Measurements from ENCODE around the gene NFIB. TPM values are rescaled to one million over a fixed set of nuclear protein-coding genes. Genes with fewer than 3 reads are reported as not detected.

The NFIB gene
- total and polyA plus RNA-seq, 2 donors (not counting 3 experiments of a cell fraction or from before 2014, with no cell fraction given), result 26.4 to 174 TPM

- POLR2A ChIA-PET, result no interaction called here
- no peaks in the 10 kb centered on the region for H3K79me2 ChIP-seq (ENCODE audit: control insufficient read depth, insufficient read depth, low read length)
- H3K27ac ChIP-seq (ENCODE audit: insufficient read depth, low read depth, low read length), result no peak overlapping the region
- TF ChIP-seq GATA2 (IDR thresholded peaks at IDR 0.05; ENCODE audit: insufficient read depth, insufficient read length, low read depth, low read length) (no peak), FOS (IDR thresholded peaks at IDR 0.05; ENCODE audit: borderline replicate concordance, insufficient read depth, low read length) (no peak), JUN (IDR thresholded peaks at IDR 0.05; ENCODE audit: borderline replicate concordance, insufficient read depth, insufficient read length, low read depth) (no peak), CTCF (IDR thresholded peaks at IDR 0.05; ENCODE audit: extremely low read depth in 1 of 2, insufficient read depth in 1 of 2, low read depth in 1 of 2, low read length in 2 of 2) (no peak), POLR2AphosphoS5 (IDR thresholded peaks at IDR 0.05; ENCODE audit: insufficient read depth, low read depth, low read length) (no peak), MYC (IDR thresholded peaks at IDR 0.05; ENCODE audit: low read depth, low read length) (no peak), POLR2A (IDR thresholded peaks at IDR 0.05; ENCODE audit: low read depth, low read length) (no peak), MAX (IDR thresholded peaks at IDR 0.05; ENCODE audit: insufficient read depth, insufficient read length) (no peak), EZH2 (IDR thresholded peaks at IDR 0.05; ENCODE audit: borderline replicate concordance, low read depth, low read length, severe bottlenecking) (no peak)
- no peak for DNase-seq (ENCODE audit: low read depth, low spot score)
- dilution Hi-C loops (cut with MboI; ENCODE audit: extremely low pct_ligation_motif_present, low sequenced_read_pairs) (no loop called here), intact Hi-C loops (cut with micrococcal nuclease) (no loop called here)
- H2AFZ ChIP-seq (ENCODE audit: low read depth, low read length), result no peak overlapping the region
- no peak overlapping the region for H3K9ac ChIP-seq (replicated peaks; ENCODE audit: extremely low read depth, insufficient read depth, low read length)
- H3K36me3 ChIP-seq (ENCODE audit: control insufficient read depth in 2 of 2, extremely low read depth in 1 of 2, insufficient read depth in 2 of 2, low read length in 2 of 2), result peaks cover 0 to 3% of the 10 kb centered on the region in 2 experiments
- no peaks in the 10 kb centered on the region for H4K20me1 ChIP-seq (replicated peaks; ENCODE audit: control insufficient read depth, extremely low read depth, insufficient read depth, low read length)
- H3K4me3 ChIP-seq (replicated peaks in 1 of 3; ENCODE audit: insufficient read depth in 1 of 3, low read depth in 1 of 3, low read length in 3 of 3), result no peak overlapping the region
- H3K9me3 ChIP-seq (replicated peaks; ENCODE audit: control insufficient read depth, insufficient read depth, low read length), result no peaks in the 10 kb centered on the region
- CTCF ChIA-PET, result interaction anchor here (0.6 to 1.4 kb wide), 4 partner anchors 12 to 633 kb away, joined by 3 read pairs; no protein-coding TSS in a partner anchor
- no peaks in the 10 kb centered on the region for H3K27me3 ChIP-seq (ENCODE audit: control insufficient read depth in 2 of 2, insufficient read depth in 2 of 2, low read length in 2 of 2)
- H3K4me1 ChIP-seq (ENCODE audit: control insufficient read depth, extremely low read depth, insufficient read depth, low read length), result no peaks in the 10 kb centered on the region
- no TSS peak for BruUV-seq (replicated peaks)
- no peak for FAIRE-seq
- no peak overlapping the region for H3K4me2 ChIP-seq (ENCODE audit: insufficient read depth, low read length)
- no peaks in the 10 kb centered on the region for H3K9me1 ChIP-seq (replicated peaks; ENCODE audit: control insufficient read depth, extremely low read depth, insufficient read depth, low read length)
These were observed 232.9 kb downstream of the NFIB start for GRCh38 chr9:14080959-14081542.

All from endothelial cell of umbilical vein (primary cell).